IPS DF 6.9 (cell line): ENCODE data around the gene RERE.

Experiments
- DNase-seq: peaks from one replicate; pipeline ENCODE4 v3.0.0-alpha.2; 2013; ENCODE audit warnings: low read depth, low spot score
- H3K27ac ChIP-seq: one replicate; pipeline ENCODE4 v1.5.1; 2013; ENCODE audit warnings: low read length, control low read depth
- H3K27me3 ChIP-seq: 2 replicates; pipeline ENCODE4 v1.6.1; 2013; ENCODE audit warnings: mild to moderate bottlenecking, low read length; ENCODE audit not compliant: control insufficient read depth, insufficient read depth
- H3K36me3 ChIP-seq: 2 replicates; pipeline ENCODE4 v1.6.1; 2013; ENCODE audit warnings: low read length; ENCODE audit not compliant: control insufficient read depth, insufficient read depth
- H3K4me1 ChIP-seq: 2 replicates; pipeline ENCODE4 v1.6.1; 2013; ENCODE audit warnings: low read length; ENCODE audit not compliant: control insufficient read depth, insufficient read depth
- H3K4me3 ChIP-seq: 2 replicates; pipeline ENCODE4 v1.5.1; 2013; ENCODE audit warnings: mild to moderate bottlenecking, low read length
- H3K9me3 ChIP-seq: 2 replicates; pipeline ENCODE4 v1.6.1; 2013; ENCODE audit warnings: low read length, inconsistent platforms; ENCODE audit not compliant: control insufficient read depth, insufficient read depth
- WGBS: extraction: QIAGEN DNeasy Blood & Tissue Kit; methylation state at CpG from one replicate; pipeline ENCODE4 v1.1.7; 2013; ENCODE audit warnings: mixed read lengths, missing lambda C conversion rate; ENCODE audit not compliant: insufficient read length, insufficient coverage; 5-methylcytosine and 5-hydroxymethylcytosine counted together

Gene RERE

DNA sequence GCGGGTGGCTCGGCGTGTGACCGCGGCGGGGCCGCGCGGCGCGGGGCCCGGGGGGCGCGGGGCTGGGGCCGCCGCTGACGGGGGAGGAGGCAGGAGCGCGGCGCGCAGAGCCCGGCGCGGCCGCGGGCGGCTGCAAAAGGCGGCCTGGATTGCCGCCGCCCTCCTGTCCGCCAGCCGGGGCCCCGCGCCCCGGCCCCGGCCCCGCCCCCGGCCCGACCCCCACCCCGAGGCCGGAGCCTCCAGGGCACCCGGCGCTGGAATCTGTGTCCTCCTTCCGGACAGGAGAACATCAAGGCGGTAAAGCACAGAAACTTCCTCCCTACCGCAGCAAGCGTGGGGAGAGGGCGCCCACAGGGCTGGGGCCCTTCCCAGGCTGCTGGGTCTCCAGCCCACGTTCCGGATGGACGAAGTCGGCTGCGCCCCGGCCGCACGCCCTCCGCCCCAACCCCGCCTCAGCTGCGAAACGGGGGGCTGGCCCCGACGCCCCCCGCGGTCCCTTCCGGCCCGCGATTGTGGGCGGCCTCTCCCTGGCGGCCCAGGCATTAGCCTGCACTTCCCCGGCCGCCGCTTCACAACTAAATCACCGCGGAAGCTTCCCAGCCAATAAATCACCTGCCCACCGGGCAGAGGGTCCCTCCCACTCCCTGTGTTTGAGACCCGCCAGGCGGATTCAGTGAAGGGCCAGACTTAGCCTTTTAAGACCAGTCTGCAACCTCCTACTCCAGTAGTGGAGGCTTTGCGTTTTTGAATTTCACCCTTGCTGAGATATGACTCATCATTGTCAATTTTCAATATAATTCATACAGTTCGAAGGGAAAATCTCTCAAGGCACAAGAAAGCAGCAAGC is 393.5 kb downstream of the RERE start:
- H3K9me3 ChIP-seq, result no peaks in the 10 kb centered on the region
- DNase-seq, result no peak
- H3K27ac ChIP-seq, result no peak overlapping the region
- peaks cover 9% of the 10 kb centered on the region; the same call in 1 of the 2 replicates for H3K4me1 ChIP-seq
- peak overlapping the region; percentile 59 for H3K4me3 ChIP-seq
- H3K27me3 ChIP-seq, result no peaks in the 10 kb centered on the region
- H3K36me3 ChIP-seq, result no peaks in the 10 kb centered on the region
- WGBS, result no CpG with 5 or more reads among the region's 79 CpGs

DNA sequence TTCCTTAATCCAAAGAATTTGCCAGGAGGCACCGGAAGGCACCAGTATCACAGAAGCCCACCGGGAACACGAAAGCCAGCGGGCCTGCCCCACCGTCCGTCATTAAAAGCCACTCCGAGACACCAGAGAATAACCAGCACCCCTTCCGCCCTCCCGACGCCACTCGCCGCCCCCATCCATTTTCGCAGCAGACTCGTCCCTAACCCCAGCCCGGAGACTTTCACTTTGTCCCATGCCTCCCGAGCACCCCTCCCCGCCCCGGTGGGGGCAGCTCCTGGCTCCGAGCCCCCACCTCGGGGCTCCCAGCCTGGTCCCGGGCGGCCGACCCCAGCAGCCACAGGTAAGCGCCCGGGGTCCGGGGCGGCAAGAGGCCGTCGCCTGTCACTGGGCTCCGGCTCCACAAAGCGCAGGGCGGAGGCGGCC is 394.2 kb downstream of the RERE start:
- no peak for DNase-seq
- H3K36me3 ChIP-seq, result no peaks in the 10 kb centered on the region
- H3K4me3 ChIP-seq, result peak overlapping the region; percentile 59
- WGBS, result no CpG with 5 or more reads among the region's 33 CpGs
- no peaks in the 10 kb centered on the region for H3K9me3 ChIP-seq
- peaks cover 11% of the 10 kb centered on the region; the same call in 1 of the 2 replicates for H3K4me1 ChIP-seq
- no peaks in the 10 kb centered on the region for H3K27me3 ChIP-seq
- H3K27ac ChIP-seq, result no peak overlapping the region

- no peaks in the 10 kb centered on the region for H3K36me3 ChIP-seq
- no CpG with 5 or more reads among the region's 19 CpGs for WGBS
- H3K4me3 ChIP-seq, result peak overlapping the region; percentile 59; the same call in 1 of the 2 replicates
- no peak overlapping the region for H3K27ac ChIP-seq
- H3K9me3 ChIP-seq, result no peaks in the 10 kb centered on the region
- DNase-seq, result no peak
- peaks cover 12% of the 10 kb centered on the region; the same call in 1 of the 2 replicates for H3K4me1 ChIP-seq
- no peaks in the 10 kb centered on the region for H3K27me3 ChIP-seq
These were observed 394.8 kb downstream of the RERE start for GRCh38 chr1:8422510-8423268.

DNA sequence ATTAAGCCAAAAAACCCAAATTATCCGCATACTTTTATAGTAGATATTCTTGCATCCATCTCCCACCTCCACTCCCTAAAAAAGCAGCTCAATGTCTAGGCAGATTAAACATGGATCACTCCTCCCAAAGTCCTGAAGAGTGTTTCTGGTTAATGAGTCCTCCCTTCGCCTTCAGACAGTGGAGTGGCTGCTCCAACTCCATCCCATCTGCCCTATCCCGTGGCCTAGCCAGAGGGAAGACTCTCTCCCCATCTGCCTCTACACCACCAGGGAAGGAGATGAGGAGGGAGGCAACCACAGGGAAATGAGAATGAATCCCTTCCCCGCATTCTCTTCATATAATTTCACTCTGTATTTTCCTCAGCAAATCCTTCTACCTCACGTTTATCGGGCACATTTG is 395.7 kb downstream of the RERE start:
- 100% methylated on average over 1 of the region's 6 CpGs for WGBS
- Histone ChIP-seq H3K27me3 (no peaks in the 10 kb centered on the region), H3K36me3 (no peaks in the 10 kb centered on the region), H3K27ac (no peak overlapping the region), H3K4me3 (no peak overlapping the region), H3K4me1 (peaks cover 14% of the 10 kb centered on the region; the same call in 1 of the 2 replicates), H3K9me3 (no peaks in the 10 kb centered on the region)
- DNase-seq, result no peak

GRCh38 chr1:8420318-8420717 is 397.1 kb downstream of the RERE start:
- Histone ChIP-seq H3K36me3 (no peaks in the 10 kb centered on the region), H3K27ac (no peak overlapping the region), H3K27me3 (no peaks in the 10 kb centered on the region), H3K4me3 (no peak overlapping the region), H3K4me1 (peaks cover 11% of the 10 kb centered on the region; the same call in 1 of the 2 replicates), H3K9me3 (no peaks in the 10 kb centered on the region)
- DNase-seq, result no peak

DNA sequence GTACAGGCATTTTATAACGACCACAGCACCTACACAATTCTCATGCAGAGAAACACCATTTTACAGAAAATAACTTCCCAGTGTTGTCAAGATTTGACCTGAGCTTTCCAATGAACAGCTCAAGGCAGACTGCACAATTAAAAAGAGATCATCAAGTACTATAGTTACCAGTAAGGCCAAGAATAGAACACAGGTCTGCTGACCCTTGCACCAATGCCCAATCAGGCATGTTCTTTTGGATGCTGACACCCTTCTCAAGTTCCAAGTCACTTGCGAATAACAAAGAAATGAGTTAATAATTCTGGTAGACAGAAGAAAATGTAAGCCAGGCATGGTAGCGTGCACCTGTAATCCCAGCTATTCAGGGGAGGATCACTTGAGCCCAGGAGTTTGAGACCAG is 397.6 kb downstream of the RERE start:
- WGBS, result no CpG with 5 or more reads among the region's 3 CpGs

DNA sequence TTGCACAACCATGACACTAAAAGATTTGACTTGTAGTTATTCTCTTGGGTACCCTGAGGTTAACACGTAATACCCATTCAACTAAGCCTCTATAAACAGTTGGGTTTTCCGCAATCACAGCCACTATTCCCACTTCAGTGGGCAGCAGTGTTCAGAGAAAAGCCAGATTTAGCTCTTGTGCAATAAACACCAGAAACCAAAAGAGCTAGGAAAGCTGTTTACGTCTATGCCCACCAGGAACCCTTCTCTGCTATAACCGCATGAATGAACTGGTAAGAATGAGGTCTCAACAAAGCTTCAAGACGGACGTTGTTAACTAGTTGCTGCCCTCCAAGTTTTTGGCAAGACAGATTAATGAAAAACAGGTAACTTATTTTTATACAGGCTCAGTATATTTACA is 398.3 kb downstream of the RERE start:
- Histone ChIP-seq H3K27ac (no peak overlapping the region), H3K9me3 (no peaks in the 10 kb centered on the region), H3K27me3 (no peaks in the 10 kb centered on the region), H3K4me3 (no peak overlapping the region), H3K36me3 (no peaks in the 10 kb centered on the region), H3K4me1 (peaks cover 6% of the 10 kb centered on the region; the same call in 1 of the 2 replicates)
- no CpG with 5 or more reads among the region's 6 CpGs for WGBS
- DNase-seq, result no peak

More for the DNA sequence above, 397.6 kb downstream of the RERE start:
- peaks cover 9% of the 10 kb centered on the region; the same call in 1 of the 2 replicates for H3K4me1 ChIP-seq
- no peak for DNase-seq
- H3K4me3 ChIP-seq, result no peak overlapping the region
- H3K27me3 ChIP-seq, result no peaks in the 10 kb centered on the region
- no peak overlapping the region for H3K27ac ChIP-seq
- no peaks in the 10 kb centered on the region for H3K9me3 ChIP-seq
- no peaks in the 10 kb centered on the region for H3K36me3 ChIP-seq

DNA sequence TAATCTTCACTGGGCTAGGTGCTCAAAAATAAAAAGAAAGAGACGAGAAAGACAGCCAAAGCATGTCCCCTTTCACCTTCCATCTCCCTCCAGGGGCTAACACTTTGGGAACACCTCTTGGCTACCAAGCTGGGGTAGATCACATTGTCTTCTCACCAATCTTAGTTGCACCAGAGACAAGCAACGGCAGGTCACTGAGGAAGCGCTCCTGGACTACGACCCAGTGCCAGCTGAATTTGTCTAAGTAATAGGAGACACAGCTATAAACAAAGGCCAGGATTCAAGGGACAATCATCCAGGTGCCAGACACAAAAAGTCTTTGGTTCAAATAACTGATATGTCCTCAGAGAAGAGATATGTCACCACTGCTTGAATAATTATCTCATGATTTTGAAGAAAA is 399.1 kb downstream of the RERE start:
- no peak for DNase-seq
- Histone ChIP-seq H3K4me3 (no peak overlapping the region), H3K27ac (no peak overlapping the region), H3K4me1 (peaks cover 6% of the 10 kb centered on the region; the same call in 1 of the 2 replicates), H3K27me3 (no peaks in the 10 kb centered on the region), H3K36me3 (no peaks in the 10 kb centered on the region), H3K9me3 (no peaks in the 10 kb centered on the region)
- WGBS, result no CpG with 5 or more reads among the region's 4 CpGs

GRCh38 chr1:8417625-8418024 is 399.8 kb downstream of the RERE start:
- Histone ChIP-seq H3K36me3 (no peaks in the 10 kb centered on the region), H3K4me3 (no peak overlapping the region), H3K9me3 (no peaks in the 10 kb centered on the region), H3K27me3 (no peaks in the 10 kb centered on the region), H3K27ac (no peak overlapping the region), H3K4me1 (peaks cover 6% of the 10 kb centered on the region; the same call in 1 of the 2 replicates)
- WGBS, result no CpG with 5 or more reads among the region's 5 CpGs
- DNase-seq, result no peak

- no peaks in the 10 kb centered on the region for H3K36me3 ChIP-seq
- H3K27me3 ChIP-seq, result no peaks in the 10 kb centered on the region
- H3K9me3 ChIP-seq, result no peaks in the 10 kb centered on the region
- no peak overlapping the region for H3K27ac ChIP-seq
- WGBS, result no CpG with 5 or more reads among the region's 3 CpGs
- H3K4me1 ChIP-seq, result peaks cover 6% of the 10 kb centered on the region; the same call in 1 of the 2 replicates
- H3K4me3 ChIP-seq, result no peak overlapping the region
- no peak for DNase-seq
These were observed 400.6 kb downstream of the RERE start for GRCh38 chr1:8416881-8417280.
